Measurements from ENCODE around the gene CMPK1.

GRCh38 chr1:47423872-47424271 lies 90.3 kb downstream of the CMPK1 start:
- TF ChIP-seq CSDC2 (CRISPR knock-in tag; IDR thresholded peaks at IDR 0.05) (no peak), CSRNP3 (CRISPR knock-in tag; IDR thresholded peaks at IDR 0.05) (no peak)
